ENCODE measurements around the gene CCDC195. TPM values are rescaled to one million over a fixed set of nuclear protein-coding genes. Genes with fewer than 3 reads are reported as not detected.
"Not testable (repeated sequence)": the region's sequence is repeated elsewhere in the genome, so short reads cannot be mapped to it uniquely, and the experiment has no call there.

CCDC195 gene
- total and polyA plus RNA-seq, 9 donors: not detected

DNA sequence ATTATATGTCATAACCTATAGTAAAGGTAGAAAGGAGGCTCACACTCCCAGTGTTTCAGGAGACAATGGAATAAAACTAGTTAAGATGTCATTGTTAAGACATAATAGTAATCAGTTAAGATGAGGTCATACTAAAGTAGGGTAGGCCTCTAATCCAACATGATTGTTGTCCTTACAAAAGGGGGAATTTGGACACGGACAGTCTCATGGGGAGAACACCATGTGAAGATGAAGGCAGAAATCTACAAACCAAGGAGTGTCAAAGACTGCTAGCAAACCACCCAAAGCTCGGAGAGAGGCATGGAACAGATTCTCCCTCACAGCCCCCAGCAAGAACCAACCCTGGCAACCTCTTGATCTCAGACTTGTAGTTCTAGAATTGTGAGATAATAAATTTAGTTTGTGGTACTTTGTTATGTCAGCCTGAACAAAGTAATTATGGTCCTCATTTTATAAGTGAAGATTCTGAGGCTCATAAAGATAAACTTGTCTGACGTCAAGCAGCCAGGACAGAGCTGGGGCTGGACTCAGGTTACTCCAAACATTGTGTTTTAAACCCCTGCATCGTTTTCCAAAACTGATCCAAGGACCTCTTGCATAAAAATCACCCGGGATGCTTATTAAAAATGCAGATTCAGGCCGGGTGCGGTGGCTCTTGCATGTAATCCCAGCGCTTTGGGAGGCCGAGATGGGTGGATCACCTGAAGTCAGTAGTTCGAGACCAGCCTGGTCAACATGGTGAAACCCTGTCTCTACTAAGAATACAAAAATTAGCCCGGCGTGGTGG lies 47.8 kb downstream of the CCDC195 start:
- no peaks in the 10 kb centered on the region for H3K36me3 ChIP-seq
- H3K27me3 ChIP-seq: no peaks in the 10 kb centered on the region
- TF ChIP-seq POLR2A (IDR thresholded peaks at IDR 0.05) (no peak), EP300 (IDR thresholded peaks at IDR 0.05) (no peak)
- TF ChIP-seq, protein P1, sequence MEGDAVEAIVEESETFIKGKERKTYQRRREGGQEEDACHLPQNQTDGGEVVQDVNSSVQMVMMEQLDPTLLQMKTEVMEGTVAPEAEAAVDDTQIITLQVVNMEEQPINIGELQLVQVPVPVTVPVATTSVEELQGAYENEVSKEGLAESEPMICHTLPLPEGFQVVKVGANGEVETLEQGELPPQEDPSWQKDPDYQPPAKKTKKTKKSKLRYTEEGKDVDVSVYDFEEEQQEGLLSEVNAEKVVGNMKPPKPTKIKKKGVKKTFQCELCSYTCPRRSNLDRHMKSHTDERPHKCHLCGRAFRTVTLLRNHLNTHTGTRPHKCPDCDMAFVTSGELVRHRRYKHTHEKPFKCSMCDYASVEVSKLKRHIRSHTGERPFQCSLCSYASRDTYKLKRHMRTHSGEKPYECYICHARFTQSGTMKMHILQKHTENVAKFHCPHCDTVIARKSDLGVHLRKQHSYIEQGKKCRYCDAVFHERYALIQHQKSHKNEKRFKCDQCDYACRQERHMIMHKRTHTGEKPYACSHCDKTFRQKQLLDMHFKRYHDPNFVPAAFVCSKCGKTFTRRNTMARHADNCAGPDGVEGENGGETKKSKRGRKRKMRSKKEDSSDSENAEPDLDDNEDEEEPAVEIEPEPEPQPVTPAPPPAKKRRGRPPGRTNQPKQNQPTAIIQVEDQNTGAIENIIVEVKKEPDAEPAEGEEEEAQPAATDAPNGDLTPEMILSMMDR (IDR thresholded peaks at IDR 0.05): no peak
- intact Hi-C loops (cut with DNase I): no loop called here
- H3K27ac ChIP-seq: no peak overlapping the region
- H3K4me1 ChIP-seq (ENCODE audit: insufficient read depth): no peaks in the 10 kb centered on the region
- WGBS, 3 donors: 83 to 85% (median 85%) methylated on average over 12 of the region's 12 CpGs
- H3K9me3 ChIP-seq: no peaks in the 10 kb centered on the region
- DNase-seq: no peak
- H3K4me3 ChIP-seq: no peak overlapping the region

DNA sequence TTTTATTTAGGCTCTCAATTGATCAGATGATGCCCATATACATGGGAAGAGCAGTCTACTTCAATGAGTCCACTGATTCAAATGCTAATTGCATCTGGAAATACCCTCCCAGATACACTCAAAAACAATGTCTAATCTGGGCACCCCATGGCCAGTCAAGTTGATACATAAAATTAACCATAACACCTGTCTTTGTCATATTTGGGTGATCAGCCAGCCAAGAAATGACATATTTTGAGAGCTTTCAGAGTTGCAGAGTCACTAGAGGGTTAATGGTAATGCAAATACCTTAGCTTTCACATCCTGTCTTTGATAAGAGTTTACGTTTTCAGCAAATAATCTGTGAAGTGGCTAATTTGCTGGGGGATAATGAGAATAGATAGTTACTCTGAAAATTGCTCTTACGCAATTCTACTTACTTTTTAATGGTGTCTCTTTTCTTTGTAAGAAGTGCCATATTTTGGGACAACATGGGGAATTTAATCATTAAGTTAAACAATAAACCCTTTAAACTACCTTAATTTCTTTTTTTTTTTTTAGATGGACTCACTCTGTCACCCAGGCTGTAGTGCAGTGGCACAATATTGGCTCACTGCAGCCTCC lies 49.1 kb downstream of the CCDC195 start:
- intact Hi-C loops (cut with DNase I): no loop called here
- Histone ChIP-seq H3K36me3 (no peaks in the 10 kb centered on the region), H3K27me3 (no peaks in the 10 kb centered on the region), H3K4me1 (ENCODE audit: insufficient read depth) (no peaks in the 10 kb centered on the region), H3K4me3 (no peak overlapping the region), H3K27ac (no peak overlapping the region), H3K9me3 (no peaks in the 10 kb centered on the region)
- WGBS, 3 donors: 55 to 63% (median 56%) methylated on average over 2 of the region's 2 CpGs
- DNase-seq: no peak
- TF ChIP-seq, protein P1 (IDR thresholded peaks at IDR 0.05): no peak
- TF ChIP-seq POLR2A (IDR thresholded peaks at IDR 0.05) (no peak), EP300 (IDR thresholded peaks at IDR 0.05) (no peak)

DNA sequence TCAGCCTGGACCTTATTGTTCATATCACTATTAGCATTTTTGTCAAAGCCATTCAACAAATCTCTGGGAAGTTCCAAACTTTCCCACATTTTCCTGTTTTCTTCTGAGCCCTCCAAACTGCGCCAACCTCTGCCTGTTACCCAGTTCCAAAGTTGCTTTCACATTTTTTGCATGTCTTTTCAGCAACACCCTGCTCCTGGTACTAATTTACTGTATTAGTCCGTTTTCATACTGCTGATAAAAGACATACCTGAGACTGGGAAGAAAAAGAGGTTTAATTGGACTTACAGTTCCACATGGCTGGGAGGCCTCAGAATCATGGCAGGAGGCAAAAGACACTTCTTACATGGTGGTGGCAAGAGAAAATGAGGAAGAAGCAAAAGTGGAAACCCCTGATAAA lies 52.8 kb downstream of the CCDC195 start:
- DNase-seq: not testable (repeated sequence)
- 69 to 87% (median 76%) methylated on average over 2 of the region's 2 CpGs for WGBS, 3 donors

DNA sequence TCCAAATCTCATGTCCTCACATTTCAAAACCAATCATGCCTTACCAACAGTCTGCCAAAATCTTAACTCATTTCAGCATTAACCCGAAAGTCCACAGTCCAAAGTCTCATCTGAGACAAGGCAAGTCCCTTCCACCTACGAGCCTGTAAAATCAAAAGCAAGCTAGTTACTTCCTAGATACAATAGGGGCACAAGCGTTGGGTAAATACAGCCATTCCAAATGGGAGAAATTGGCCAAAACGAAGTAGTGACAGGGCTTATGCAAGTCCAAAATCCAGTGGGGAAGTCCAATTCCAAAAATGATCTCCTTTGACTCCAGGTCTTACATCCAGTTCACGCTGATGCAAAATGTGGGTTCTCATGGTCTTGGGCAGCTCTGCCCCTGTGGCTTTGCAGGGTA lies 54.5 kb downstream of the CCDC195 start:
- WGBS, 3 donors: 84 to 90% (median 88%) methylated on average over 5 of the region's 5 CpGs

More for the DNA sequence above, 52.8 kb downstream of the CCDC195 start:
- H3K36me3 ChIP-seq; intact Hi-C loops (cut with DNase I); H3K4me1 ChIP-seq (ENCODE audit: insufficient read depth); H3K9me3 ChIP-seq; H3K27ac ChIP-seq; H3K27me3 ChIP-seq; H3K4me3 ChIP-seq: not testable (repeated sequence)

DNA sequence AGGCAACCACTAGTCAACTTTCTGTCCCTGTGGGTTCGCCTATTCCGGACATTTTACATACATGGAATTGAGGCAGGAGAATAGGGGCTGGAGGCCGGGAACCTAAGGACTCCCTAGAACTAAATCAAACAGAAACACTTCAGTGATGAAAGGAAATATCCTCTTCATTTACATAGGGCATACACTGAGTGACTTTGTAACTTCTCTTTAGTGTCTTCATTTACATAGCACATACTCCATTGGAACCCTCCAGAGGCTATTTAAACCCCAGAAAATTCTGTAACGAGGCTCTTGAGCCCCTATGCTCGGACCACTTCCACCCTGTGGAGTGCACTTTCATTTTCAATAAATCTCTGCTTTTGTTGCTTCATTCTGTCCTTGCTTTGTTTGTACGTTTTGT lies 56.5 kb downstream of the CCDC195 start:
- Histone ChIP-seq H3K27me3 (no peaks in the 10 kb centered on the region), H3K9me3 (no peaks in the 10 kb centered on the region), H3K4me1 (ENCODE audit: insufficient read depth) (no peaks in the 10 kb centered on the region), H3K27ac (no peak overlapping the region), H3K36me3 (no peaks in the 10 kb centered on the region), H3K4me3 (no peak overlapping the region)
- DNase-seq: no peak
- intact Hi-C loops (cut with DNase I): no loop called here
- 88 to 90% (median 90%) methylated on average over 6 of the region's 6 CpGs for WGBS, 3 donors
- TF ChIP-seq, protein P1 (IDR thresholded peaks at IDR 0.05): no peak
- TF ChIP-seq EP300 (IDR thresholded peaks at IDR 0.05): no peak

More for the DNA sequence above, 54.5 kb downstream of the CCDC195 start:
- H3K9me3 ChIP-seq; H3K4me3 ChIP-seq; intact Hi-C loops (cut with DNase I); DNase-seq; H3K27me3 ChIP-seq; H3K36me3 ChIP-seq; H3K27ac ChIP-seq; H3K4me1 ChIP-seq (ENCODE audit: insufficient read depth): not testable (repeated sequence)

All from ovary (tissue), 9 donors.